Fibroblast of lung (primary cell): ENCODE data around the gene USP17L5. TPM values are rescaled to one million over a fixed set of nuclear protein-coding genes. Genes with fewer than 3 reads are reported as not detected.
"Not testable (repeated sequence)": the region's sequence is repeated elsewhere in the genome, so short reads cannot be mapped to it uniquely, and the experiment has no call there.

Experiments
- DNase-seq, 2 donors: peaks; one replicate each; pipeline versions ENCODE4 v3.0.0 to v3.0.0-alpha.2; 2010; ENCODE audit warnings: low read depth in 2 of 2
- H2AFZ ChIP-seq: 2 replicates; pipeline ENCODE4 v1.5.1; 2012; ENCODE audit warnings: low read length, control low read depth, inconsistent platforms
- H3K27ac ChIP-seq: 2 replicates; pipeline ENCODE4 v1.5.1; 2011; ENCODE audit warnings: low read length, control low read depth; ENCODE audit not compliant: insufficient read depth
- H3K27me3 ChIP-seq: 2 replicates; pipeline ENCODE4 v1.5.1; 2011; ENCODE audit warnings: mild to moderate bottlenecking, low read length; ENCODE audit not compliant: control insufficient read depth, insufficient read depth
- H3K36me3 ChIP-seq: 2 replicates; pipeline ENCODE4 v1.5.1; 2011; ENCODE audit warnings: low read length; ENCODE audit not compliant: control insufficient read depth, insufficient read depth
- H3K4me1 ChIP-seq: 2 replicates; pipeline ENCODE4 v1.5.1; 2011; ENCODE audit warnings: low read length; ENCODE audit not compliant: control insufficient read depth, insufficient read depth; ENCODE audit errors: extremely low read depth
- H3K4me2 ChIP-seq: 2 replicates; pipeline ENCODE4 v1.5.1; 2011; ENCODE audit warnings: low read length, control low read depth; ENCODE audit not compliant: insufficient read depth; ENCODE audit errors: extremely low read depth
- H3K4me3 ChIP-seq, 4 experiments: fragments of 200-600 bp in 1 of 4; sonication (generic) in 1 of 4; replicated peaks in 1 of 4; 2 replicates each; pipeline ENCODE4 v1.5.1; 2011 to 2016; ENCODE audit warnings: low read length in 4 of 4, low read depth in 3 of 4, mild to moderate bottlenecking in 3 of 4, control low read depth in 2 of 4, inconsistent platforms in 1 of 4, mixed read lengths in 1 of 4; ENCODE audit not compliant: insufficient read depth in 1 of 4; ENCODE audit errors: control extremely low read depth in 1 of 4
- H3K79me2 ChIP-seq: 2 replicates; pipeline ENCODE4 v1.5.1; 2012; ENCODE audit warnings: mild to moderate bottlenecking, low read length, inconsistent platforms; ENCODE audit not compliant: control insufficient read depth, insufficient read depth
- H3K9ac ChIP-seq: 2 replicates; pipeline ENCODE4 v1.5.1; 2011; ENCODE audit warnings: mild to moderate bottlenecking, low read length, control low read depth; ENCODE audit not compliant: insufficient read depth
- H3K9me3 ChIP-seq: 2 replicates; pipeline ENCODE4 v1.5.1; 2012; ENCODE audit warnings: low read depth, low read length; ENCODE audit not compliant: control insufficient read depth, insufficient read depth
- H4K20me1 ChIP-seq: 2 replicates; pipeline ENCODE4 v1.5.1; 2011; ENCODE audit warnings: low read length; ENCODE audit not compliant: control insufficient read depth, insufficient read depth; ENCODE audit errors: extremely low read depth
- polyA plus RNA-seq, 2 donors: library from polyadenylated mRNA; depleted of rRNA in 1 of 2; stranded (reverse) in 1 of 2; unstranded in 1 of 2; fragments of >200 nt; gene quantifications; 2 replicates each; pipeline ENCODE4 v1.2.1, GENCODE V29; 2011 to 2012; ENCODE audit warnings: missing spikeins in 1 of 2
- total RNA-seq: library from RNA; depleted of rRNA; stranded (reverse); fragments of >200 nt; gene quantifications from 2 replicates; pipeline ENCODE4 v1.2.1, GENCODE V29; 2014

The USP17L5 gene
- total and polyA plus RNA-seq, 2 donors (not counting 1 experiment from before 2014, with no cell fraction given), result not detected

- not testable (repeated sequence) for DNase-seq, H4K20me1 ChIP-seq, H3K4me1 ChIP-seq, H3K4me3 ChIP-seq, H3K27ac ChIP-seq, H2AFZ ChIP-seq, H3K27me3 ChIP-seq, H3K36me3 ChIP-seq, H3K9ac ChIP-seq, H3K4me2 ChIP-seq, H3K9me3 ChIP-seq, H3K79me2 ChIP-seq
Measured at GRCh38 chr4:9348593-9348992, 9.4 kb downstream of the USP17L5 start, which contains the start of gene USP17L28. Gene USP17L28, plus strand, starts transcription at chr4:9348893. Its CDS starts 0 bp downstream, at chr4:9348893.

- H3K4me2 ChIP-seq, H3K4me3 ChIP-seq: not testable (repeated sequence)
Measured at GRCh38 chr4:9350866-9351265, 11.7 kb downstream of the USP17L5 start.

DNA sequence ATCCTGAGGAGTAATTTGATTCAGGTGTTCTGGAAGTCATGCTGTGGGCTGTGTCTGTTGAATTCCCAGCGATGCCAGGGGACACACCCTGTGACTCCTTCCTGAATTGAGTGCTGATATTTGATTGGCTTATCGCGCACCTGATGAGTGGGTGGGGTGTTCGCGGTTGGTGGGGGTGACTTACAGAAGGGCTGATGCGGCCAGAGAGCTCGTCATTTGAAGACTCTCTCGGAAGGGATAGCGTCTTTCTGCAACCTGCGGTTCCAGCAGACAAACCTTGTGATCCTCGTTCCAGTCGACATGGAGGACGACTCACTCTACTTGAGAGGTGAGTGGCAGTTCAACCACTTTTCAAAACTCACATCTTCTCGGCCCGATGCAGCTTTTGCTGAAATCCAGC lies 14.1 kb downstream of the USP17L5 start, which contains the start of gene USP17L29:
Gene USP17L29 (plus strand): TSS at position 301 of the 400 bp plus-strand sequence. CDS start 0 bp downstream, at position 301.
- not testable (repeated sequence) for H3K4me3 ChIP-seq, H3K4me1 ChIP-seq, DNase-seq, H3K27me3 ChIP-seq, H3K9ac ChIP-seq, H3K27ac ChIP-seq, H3K9me3 ChIP-seq, H3K79me2 ChIP-seq, H3K4me2 ChIP-seq, H4K20me1 ChIP-seq, H2AFZ ChIP-seq, H3K36me3 ChIP-seq

More at GRCh38 chr4:9350866-9351265, 11.7 kb downstream of the USP17L5 start:
- not testable (repeated sequence) for H3K27me3 ChIP-seq, H3K9ac ChIP-seq, H2AFZ ChIP-seq, DNase-seq, H3K79me2 ChIP-seq, H3K9me3 ChIP-seq, H4K20me1 ChIP-seq, H3K36me3 ChIP-seq, H3K4me1 ChIP-seq, H3K27ac ChIP-seq

DNA sequence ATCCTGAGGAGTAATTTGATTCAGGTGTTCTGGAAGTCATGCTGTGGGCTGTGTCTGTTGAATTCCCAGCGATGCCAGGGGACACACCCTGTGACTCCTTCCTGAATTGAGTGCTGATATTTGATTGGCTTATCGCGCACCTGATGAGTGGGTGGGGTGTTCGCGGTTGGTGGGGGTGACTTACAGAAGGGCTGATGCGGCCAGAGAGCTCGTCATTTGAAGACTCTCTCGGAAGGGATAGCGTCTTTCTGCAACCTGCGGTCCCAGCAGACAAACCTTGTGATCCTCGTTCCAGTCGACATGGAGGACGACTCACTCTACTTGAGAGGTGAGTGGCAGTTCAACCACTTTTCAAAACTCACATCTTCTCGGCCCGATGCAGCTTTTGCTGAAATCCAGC lies 23.6 kb downstream of the USP17L5 start, which contains the start of gene USP17L30:
Gene USP17L30 (plus strand): TSS at position 301 of the 400 bp plus-strand sequence. CDS start 0 bp downstream, at position 301.
- H3K4me2 ChIP-seq, H3K27me3 ChIP-seq, H3K4me1 ChIP-seq, H3K9ac ChIP-seq, H3K9me3 ChIP-seq, H3K4me3 ChIP-seq, DNase-seq, H4K20me1 ChIP-seq, H3K27ac ChIP-seq, H2AFZ ChIP-seq, H3K79me2 ChIP-seq, H3K36me3 ChIP-seq: not testable (repeated sequence)

- H3K79me2 ChIP-seq, H2AFZ ChIP-seq, H3K9me3 ChIP-seq, H3K36me3 ChIP-seq, H3K4me1 ChIP-seq, H4K20me1 ChIP-seq, H3K27ac ChIP-seq, H3K9ac ChIP-seq, H3K4me3 ChIP-seq, H3K4me2 ChIP-seq, H3K27me3 ChIP-seq, DNase-seq: not testable (repeated sequence)
Measured at GRCh38 chr4:9379881-9380280, 40.7 kb downstream of the USP17L5 start.
